Psoas muscle (tissue), 8 donors: Measurements from ENCODE around the gene FERMT2. TPM values are rescaled to one million over a fixed set of nuclear protein-coding genes. Genes with fewer than 3 reads are reported as not detected.

Source experiments
- ATAC-seq, 4 donors: fragments of 200-7000 bp; cut with Tn5 transposase; one replicate each; pipeline ENCODE4 v1.9.1; 2020; ENCODE audit warnings: moderate library complexity in 3 of 4, mild to moderate bottlenecking in 2 of 4
- DNase-seq, 2 donors: peaks; one replicate each; pipeline ENCODE4 v3.0.0-alpha.2; 2020
- H3K27ac ChIP-seq: fragments of 200-600 bp; one replicate; pipeline ENCODE4 v1.8.0; 2022
- H3K27me3 ChIP-seq, 3 donors: fragments of 200-600 bp in 1 of 3; one replicate each; pipeline versions ENCODE4 v1.6.1 to v1.8.0; 2013 to 2022; ENCODE audit warnings: low read length in 2 of 3, mild to moderate bottlenecking in 2 of 3, moderate library complexity in 1 of 3; ENCODE audit not compliant: insufficient read depth in 3 of 3
- H3K36me3 ChIP-seq, 2 donors: fragments of 200-600 bp in 1 of 2; one replicate each; pipeline versions ENCODE4 v1.6.1 to v1.8.0; 2013 to 2022; ENCODE audit warnings: low read depth in 1 of 2, mild to moderate bottlenecking in 1 of 2, moderate library complexity in 1 of 2; ENCODE audit not compliant: insufficient read depth in 1 of 2
- H3K4me1 ChIP-seq: fragments of 200-600 bp; one replicate; pipeline ENCODE4 v1.8.0; 2022
- H3K4me3 ChIP-seq: fragments of 200-600 bp; one replicate; pipeline ENCODE4 v1.8.0; 2022; ENCODE audit warnings: mild to moderate bottlenecking
- H3K9me3 ChIP-seq: fragments of 200-600 bp; one replicate; pipeline ENCODE4 v1.8.0; 2022
- CTCF ChIP-seq: fragments of 200-600 bp; IDR thresholded peaks from one replicate; pipeline ENCODE4 v1.8.0; 2022; ENCODE audit warnings: antibody characterized with exemption
- WGBS, 3 donors: extraction: QIAGEN DNeasy Blood & Tissue Kit; methylation state at CpG; one replicate each; pipeline versions ENCODE4 v1.1.6 to v1.1.7; 2013; 5-methylcytosine and 5-hydroxymethylcytosine counted together
- intact Hi-C, 2 donors: fragments of 100-400 bp; cut with DNase I; formaldehyde crosslinking; loops; one replicate each; pipeline versions ENCODE4 v1.11.0 to v1.14.2; 2022
- polyA plus RNA-seq, 3 donors: library from polyadenylated mRNA; stranded (reverse); fragments of 200-250 nt; gene quantifications; one replicate each; pipeline ENCODE4 v1.2.3, GENCODE V29; 2013
- total RNA-seq, 4 donors: library from RNA; stranded (reverse); fragmentation: NEBNext Ultra II Directional in 2 of 4; extraction: Animal tissue kit (Norgen Biotek cat#: 25700) in 2 of 4; gene quantifications; one replicate each; pipeline versions ENCODE4 v1.2.1 to v1.2.4, GENCODE V29; 2021 to 2023
- donor health status: healthy with polysubstance abuse.
- donor health status: DM: no; HTN: no; CAD: no; lungs with moderate emphysema.
- donor health status: Bipolar disorder and iron deficiency.
- donor health status: healthy.
- donor health status: DM: yes; HTN: yes; CAD: no.
- donor health status: DM: no; HTN: no; CAD: no.
- donor health status: DM: no; HTN: no; CAD: no.
- donor health status: DM: yes; HTN: yes; CAD: no.

The FERMT2 gene
- total and polyA plus RNA-seq, 7 donors: 36.6 to 219 (median 78.3) TPM

GRCh38 chr14:52974406-52974805 lies 23.6 kb upstream of the FERMT2 start:
- no peaks in the 10 kb centered on the region for H3K4me1 ChIP-seq
- no peak for ATAC-seq
- no peak for TF ChIP-seq CTCF
- no peak overlapping the region for H3K4me3 ChIP-seq
- no peak overlapping the region for H3K27ac ChIP-seq
- intact Hi-C loops: no loop called here
- H3K36me3 ChIP-seq: no peaks in the 10 kb centered on the region
- no peaks in the 10 kb centered on the region for H3K9me3 ChIP-seq
- no peak for DNase-seq
- no peaks in the 10 kb centered on the region for H3K27me3 ChIP-seq

GRCh38 chr14:52961060-52961639 lies 10.3 kb upstream of the FERMT2 start:
- peak; percentile 73 for TF ChIP-seq CTCF
- peak; percentile 89 to 97 (median 93) for ATAC-seq
- peak overlapping the region; percentile 56 for H3K27ac ChIP-seq

DNA sequence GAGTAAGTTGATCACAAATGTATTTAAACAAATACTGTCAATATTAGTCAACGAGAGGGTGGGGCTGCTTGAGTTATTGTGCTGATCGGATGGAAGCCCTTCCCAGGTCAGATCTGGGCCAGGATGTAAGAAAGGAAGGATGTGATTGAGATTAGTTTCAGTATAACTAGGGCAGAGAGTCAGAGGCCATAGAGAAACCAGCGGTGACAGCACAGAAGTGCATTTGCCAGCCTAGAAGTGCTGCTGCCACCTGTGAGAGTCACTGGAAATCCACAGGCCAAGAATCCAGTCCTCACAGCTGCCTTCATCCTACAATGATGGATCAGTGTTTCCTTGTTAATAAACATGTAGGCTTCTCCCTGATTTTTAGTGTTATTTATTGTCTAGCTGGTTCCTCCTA lies 9.8 kb upstream of the FERMT2 start:
- ATAC-seq (peak; percentile 43 to 64 (median 46)), DNase-seq (no peak)
- no peaks in the 10 kb centered on the region for H3K36me3 ChIP-seq
- H3K4me3 ChIP-seq: no peak overlapping the region
- no peak for TF ChIP-seq CTCF
- H3K9me3 ChIP-seq: no peaks in the 10 kb centered on the region
- intact Hi-C loops: loop anchor here in 1 of 2 donors (2.0 to 10.0 kb wide), 3 partner anchors 92 to 406 kb away; partner anchors contain the start of genes GPR137C and TXNDC16
- H3K27ac ChIP-seq: peak overlapping the region; percentile 56
- no peaks in the 10 kb centered on the region for H3K27me3 ChIP-seq
- 41 to 49% (median 41%) methylated on average over 3 of the region's 3 CpGs for WGBS, 3 donors
- peaks cover 4% of the 10 kb centered on the region for H3K4me1 ChIP-seq

More at GRCh38 chr14:52961060-52961639, 10.3 kb upstream of the FERMT2 start:
- Histone ChIP-seq H3K27me3 (no peaks in the 10 kb centered on the region), H3K9me3 (no peaks in the 10 kb centered on the region), H3K4me1 (peaks cover 4% of the 10 kb centered on the region), H3K36me3 (no peaks in the 10 kb centered on the region), H3K4me3 (no peak overlapping the region)
- peak; percentile 29 to 55 for DNase-seq
- WGBS, 3 donors: 55 to 59% (median 58%) methylated on average over 4 of the region's 4 CpGs
- intact Hi-C loops: loop anchor here in 1 of 2 donors (2.0 to 10.0 kb wide), 3 partner anchors 91 to 406 kb away; partner anchors contain the start of genes GPR137C and TXNDC16

GRCh38 chr14:52954346-52955214 lies 3.7 kb upstream of the FERMT2 start:
- ATAC-seq (no peak), DNase-seq (no peak)
- Histone ChIP-seq H3K9me3 (no peaks in the 10 kb centered on the region), H3K36me3 (no peaks in the 10 kb centered on the region), H3K4me3 (no peak overlapping the region), H3K27me3 (no peaks in the 10 kb centered on the region), H3K4me1 (no peaks in the 10 kb centered on the region), H3K27ac (no peak overlapping the region)
- WGBS, 3 donors: 90 to 91% (median 90%) methylated on average over 6 of the region's 6 CpGs
- intact Hi-C loops: loop anchor here (5.0 to 10.0 kb wide), 4 partner anchors 32 to 80 kb away; no protein-coding TSS in a partner anchor
- no peak for TF ChIP-seq CTCF
